Fibroblast of skin of abdomen (primary cell): ENCODE measurements around the gene TRABD2B.
A peak's percentile ranks its signal among the peaks of the same experiment; 100 is the strongest.

Experiments used
- DNase-seq: peaks from one replicate; pipeline ENCODE4 v3.0.0-alpha.2; 2013

TRABD2B gene

GRCh38 chr1:47934243-47934805, 62.9 kb downstream of the TRABD2B start:
- peak; percentile 95 for DNase-seq

GRCh38 chr1:47932743-47933142, 64.4 kb downstream of the TRABD2B start:
- no peak for DNase-seq

DNA sequence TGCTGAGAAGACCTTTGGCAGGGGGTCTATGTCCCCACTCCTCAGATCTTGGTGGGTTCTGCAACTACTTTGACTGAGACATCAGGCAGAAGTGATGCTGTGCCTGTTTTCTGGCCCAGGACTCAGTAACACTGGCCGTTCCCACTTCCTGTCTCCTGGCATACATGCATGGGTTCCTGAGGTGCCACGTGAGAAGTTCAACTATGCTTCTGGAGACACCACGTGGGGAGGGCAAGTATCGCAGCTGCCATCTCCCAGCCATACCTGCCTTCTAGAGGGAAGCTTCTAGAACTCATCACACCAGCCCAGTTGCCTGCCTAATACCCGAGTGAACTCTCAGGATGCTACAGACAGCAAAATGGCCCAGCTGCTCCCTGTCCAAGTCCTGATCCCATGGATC, 65.8 kb downstream of the TRABD2B start:
- no peak for DNase-seq

GRCh38 chr1:47930210-47930840, 66.9 kb downstream of the TRABD2B start:
- no peak for DNase-seq

GRCh38 chr1:47927165-47927564, 70.0 kb downstream of the TRABD2B start:
- no peak for DNase-seq

GRCh38 chr1:47926461-47926999, 70.7 kb downstream of the TRABD2B start:
- no peak for DNase-seq

DNA sequence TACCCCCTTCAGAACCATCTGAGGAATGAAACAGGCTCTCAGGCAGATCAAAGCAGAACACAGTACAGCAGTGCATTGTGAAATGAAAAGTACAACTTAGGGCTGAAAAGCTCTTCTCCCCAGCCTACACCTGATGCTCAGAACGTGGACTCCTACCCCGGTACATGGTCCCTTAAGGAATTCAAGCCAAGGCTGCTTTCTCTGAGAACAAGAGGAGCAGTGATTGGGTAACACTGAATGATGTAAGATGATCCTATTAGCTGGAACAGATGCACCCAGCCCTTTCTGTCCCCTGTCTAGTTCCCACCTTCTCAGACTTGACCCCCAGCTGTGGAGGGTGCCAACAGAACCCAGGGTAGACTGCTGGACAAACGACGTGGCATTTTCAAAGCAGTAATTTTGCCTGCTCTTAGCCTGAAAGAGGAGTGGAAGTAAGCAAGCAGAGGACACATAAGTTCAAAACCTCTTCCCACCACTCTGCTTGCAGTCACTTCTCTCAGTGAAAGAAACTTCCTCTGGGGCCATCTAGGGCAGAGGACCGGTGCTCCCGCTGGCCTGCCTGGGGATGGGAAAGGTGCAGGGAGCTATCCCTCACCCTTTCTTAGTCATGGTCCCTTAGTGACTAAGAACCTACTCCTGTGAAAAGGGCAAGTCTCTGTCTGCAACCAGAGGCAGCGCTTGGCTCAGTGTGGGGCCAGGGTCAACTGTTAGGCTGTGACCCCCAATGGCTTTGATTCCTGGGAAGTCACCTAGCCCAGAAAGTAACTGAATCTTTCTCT, 72.7 kb downstream of the TRABD2B start:
- DNase-seq = no peak

DNA sequence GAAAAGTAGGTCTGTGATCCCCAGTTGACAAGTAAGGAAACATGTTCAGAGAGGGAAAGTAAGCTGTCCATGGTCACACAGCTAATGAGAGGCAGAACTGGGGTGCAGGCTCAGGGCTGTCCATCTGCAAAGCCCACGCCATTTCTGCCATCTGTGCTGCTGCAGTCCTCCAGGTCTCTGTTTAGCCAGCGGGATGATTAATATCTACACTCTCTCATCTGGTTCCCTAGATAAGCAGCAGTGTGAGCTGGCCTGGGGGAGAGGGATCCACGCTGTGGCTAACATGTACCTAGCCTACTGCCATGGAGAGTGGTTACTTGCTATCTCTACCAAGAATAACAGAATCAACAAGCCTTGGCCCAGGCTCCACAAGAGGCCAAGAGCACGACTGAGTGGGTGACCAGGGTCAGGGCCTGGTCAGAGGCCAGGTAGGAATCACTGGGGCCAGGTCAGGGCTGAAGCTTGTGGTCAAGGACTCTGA, 75.2 kb downstream of the TRABD2B start:
- no peak for DNase-seq

GRCh38 chr1:47919113-47919833, 77.9 kb downstream of the TRABD2B start:
- DNase-seq = no peak

GRCh38 chr1:47918257-47918867, 78.8 kb downstream of the TRABD2B start:
- no peak for DNase-seq

DNA sequence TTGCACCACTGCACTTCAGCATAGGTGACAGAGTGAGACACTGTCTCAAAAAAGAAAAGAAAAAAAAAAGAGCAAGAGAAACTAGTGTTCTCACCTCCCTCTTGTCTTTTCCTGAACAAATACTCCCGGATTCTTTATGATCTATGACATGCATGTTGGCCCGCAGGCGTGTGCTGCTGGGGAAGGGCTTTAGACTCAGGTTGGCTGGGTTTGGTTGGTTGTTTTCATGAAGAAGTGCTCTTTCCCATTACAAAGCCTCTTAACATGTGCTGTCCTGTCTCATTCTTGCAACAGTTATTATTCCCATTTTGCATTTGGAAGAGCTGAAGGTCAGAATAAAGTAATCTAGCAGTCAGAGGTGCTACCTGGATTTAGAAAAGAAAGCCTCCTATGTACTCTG, 79.5 kb downstream of the TRABD2B start:
- no peak for DNase-seq

GRCh38 chr1:47915677-47916353, 81.4 kb downstream of the TRABD2B start:
- DNase-seq = no peak

DNA sequence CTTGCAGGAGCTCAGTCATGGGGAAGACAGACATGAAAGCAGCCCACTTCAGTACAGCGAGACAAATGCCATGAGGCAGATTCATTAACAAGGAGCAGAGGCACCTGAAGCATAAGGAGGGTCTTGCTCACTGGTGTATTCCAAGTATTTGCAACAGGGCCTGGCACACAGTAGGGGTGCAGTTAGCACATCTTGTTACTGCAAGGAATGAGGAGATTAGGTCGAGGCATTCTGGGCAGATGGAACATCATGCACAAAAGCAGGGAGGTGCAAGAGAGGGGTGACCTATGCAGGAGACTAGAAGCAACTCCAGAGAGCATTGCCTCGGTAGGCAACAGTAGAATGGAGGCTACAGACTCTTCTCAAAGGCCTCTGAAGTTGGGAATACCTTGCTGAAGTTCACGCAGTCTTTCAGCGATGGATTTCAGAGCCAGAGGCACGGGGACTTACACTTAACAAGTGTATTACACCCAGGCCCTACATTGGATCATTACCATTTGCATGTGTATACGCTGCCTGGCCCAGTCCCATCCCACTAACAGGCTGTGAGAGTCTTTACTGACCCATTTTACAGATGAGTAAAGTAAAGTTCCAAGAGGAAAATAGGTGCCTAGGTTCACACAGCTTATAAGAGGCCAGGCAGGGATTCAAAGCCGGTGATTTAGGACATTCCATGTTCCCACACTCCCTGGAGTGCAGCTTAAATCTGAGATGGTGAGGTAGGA, 82.1 kb downstream of the TRABD2B start:
- no peak for DNase-seq

DNA sequence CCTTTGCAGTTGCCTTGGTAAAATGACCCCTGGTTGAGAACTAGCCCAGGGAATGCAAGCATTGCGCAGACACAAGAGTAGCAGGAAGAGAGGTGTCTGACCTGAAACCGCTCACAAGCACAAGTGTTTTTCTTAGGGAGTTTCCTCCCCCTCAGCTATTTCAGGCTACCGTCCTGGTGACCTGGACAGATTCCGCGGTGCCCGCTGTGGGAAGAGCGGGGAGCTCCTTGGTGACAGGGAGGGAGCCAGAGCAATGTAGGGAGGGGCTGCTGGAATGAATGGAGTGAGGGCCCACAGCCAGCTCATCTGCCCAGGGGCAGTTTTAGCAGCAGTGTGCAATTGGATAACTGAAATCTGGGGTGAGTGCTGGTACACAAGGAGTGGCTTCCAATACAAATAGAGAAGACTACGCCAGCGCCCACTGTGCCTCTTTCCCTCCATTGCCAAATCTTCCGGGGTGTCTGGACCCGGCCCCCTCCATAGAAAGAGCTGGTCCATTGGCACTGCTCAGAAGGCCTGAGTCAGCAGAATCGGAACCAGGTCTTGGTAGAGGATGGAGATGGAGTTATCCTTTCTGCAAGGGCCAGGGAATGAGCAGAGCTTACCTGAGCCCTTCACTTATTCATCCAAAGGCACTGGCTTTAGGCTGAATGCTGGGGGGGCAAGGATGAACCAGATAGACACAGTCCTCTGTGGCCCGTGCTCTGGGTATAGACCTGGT, 82.8 kb downstream of the TRABD2B start:
- no peak for DNase-seq

GRCh38 chr1:47913225-47913823, 83.9 kb downstream of the TRABD2B start:
- DNase-seq = no peak

DNA sequence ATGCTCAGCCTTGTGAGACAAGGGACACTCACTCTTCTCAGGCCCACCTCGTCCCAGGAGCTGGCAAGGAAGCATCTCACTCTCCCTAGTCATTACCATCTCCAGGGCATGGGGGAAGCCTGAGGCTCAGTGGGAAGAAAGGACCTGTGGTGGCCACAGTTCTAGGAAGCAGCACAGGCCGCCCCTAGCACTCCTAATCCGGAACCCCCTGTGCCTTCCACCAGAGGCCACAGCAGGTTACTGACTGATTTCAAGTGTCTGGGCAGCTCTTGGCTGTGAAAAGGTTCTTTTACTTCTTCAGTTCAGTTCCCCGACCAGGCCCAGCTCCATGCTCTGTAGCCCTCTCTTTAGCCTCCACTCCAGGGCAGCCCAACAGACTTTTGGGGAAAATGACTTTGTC, 84.4 kb downstream of the TRABD2B start:
- DNase-seq = no peak

DNA sequence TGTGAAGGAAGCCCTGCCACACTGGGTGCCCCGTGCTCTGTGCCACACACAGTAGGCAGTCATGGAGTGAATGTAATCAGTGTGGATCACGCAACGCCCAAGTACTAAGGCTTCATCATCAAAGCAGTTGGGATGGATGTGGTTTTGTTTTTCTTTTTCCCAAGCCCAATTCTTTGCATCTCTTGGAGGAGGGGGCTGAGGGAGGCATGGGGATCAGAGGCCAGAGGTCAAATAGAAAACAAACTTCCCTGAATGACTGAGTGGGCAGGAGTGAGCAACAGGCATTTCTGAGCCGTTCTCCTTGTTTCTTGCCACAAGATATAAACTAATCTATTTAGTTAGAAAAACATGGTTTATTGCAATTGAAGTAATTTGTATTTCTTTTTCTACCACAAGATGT, 85.3 kb downstream of the TRABD2B start:
- DNase-seq = no peak

- no peak for DNase-seq
Measured at GRCh38 chr1:47911424-47911823, 85.8 kb downstream of the TRABD2B start.

DNA sequence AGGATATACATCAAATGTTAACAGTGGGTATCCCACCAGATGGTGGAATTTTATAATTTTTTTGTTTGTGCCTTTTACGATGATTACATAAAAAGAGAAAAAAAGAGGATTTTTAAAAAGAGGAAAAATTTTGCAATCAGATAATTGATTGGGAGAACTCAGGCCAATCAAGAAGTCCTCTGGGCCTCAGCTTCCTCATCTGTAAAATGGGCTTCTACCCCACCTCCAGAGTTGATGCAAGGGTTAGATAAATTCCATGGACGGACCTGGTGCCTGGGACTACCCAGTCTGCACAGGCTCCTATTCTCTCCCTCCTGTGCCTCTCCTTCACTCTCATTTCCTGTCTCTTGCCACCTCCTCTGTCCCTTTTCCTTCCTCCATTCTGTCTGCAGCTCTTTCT, 88.9 kb downstream of the TRABD2B start:
- DNase-seq = no peak

- no peak for DNase-seq
Measured at GRCh38 chr1:47907177-47907528, 90.0 kb downstream of the TRABD2B start.
